SK-N-SH treated with all-trans-retinoic acid at 6 μM for 48 hours (cell line): ENCODE results near the gene GNA12.

ENCODE experiments used
- ATAC-seq: fragments of 200-7000 bp; cut with Tn5 transposase; 3 replicates; pipeline ENCODE4 v1.9.1; 2020; ENCODE audit warnings: mild to moderate bottlenecking, moderate library complexity
- BACH2 ChIP-seq: fragments of 250-450 bp; sonication (Bioruptor Pico); IDR thresholded peaks from 2 replicates; pipeline ENCODE4 v1.9.0; 2021; ENCODE audit warnings: mild to moderate bottlenecking, borderline replicate concordance
- CSDC2 ChIP-seq: fragments of 250-450 bp; sonication (Bioruptor Pico); IDR thresholded peaks from 2 replicates; pipeline ENCODE4 v1.5.0; 2020; ENCODE audit warnings: mild to moderate bottlenecking, moderate library complexity
- ESRRG ChIP-seq: fragments of 250-450 bp; sonication (Bioruptor Pico); IDR thresholded peaks from 2 replicates; pipeline ENCODE4 v1.6.1; 2021; ENCODE audit warnings: mild to moderate bottlenecking
- GLIS3 ChIP-seq: fragments of 250-450 bp; sonication (Bioruptor Pico); IDR thresholded peaks from 2 replicates; pipeline ENCODE4 v1.5.0; 2020; ENCODE audit warnings: mild to moderate bottlenecking, moderate library complexity
- ISL1 ChIP-seq: fragments of 250-450 bp; sonication (Bioruptor Pico); IDR thresholded peaks from 2 replicates; pipeline ENCODE4 v2.1.2; 2022; ENCODE audit warnings: mild to moderate bottlenecking, moderate library complexity
- OSR1 ChIP-seq: fragments of 250-450 bp; sonication (Bioruptor Pico); IDR thresholded peaks from 2 replicates; pipeline ENCODE4 v1.8.0; 2022; ENCODE audit warnings: moderate library complexity, mild to moderate bottlenecking, inconsistent platforms
- PPARA ChIP-seq: fragments of 250-450 bp; sonication (Bioruptor Pico); IDR thresholded peaks from 2 replicates; pipeline ENCODE4 v1.5.0; 2020; ENCODE audit warnings: mild to moderate bottlenecking, borderline replicate concordance
- RARB ChIP-seq: fragments of 250-450 bp; sonication (Bioruptor Pico); IDR thresholded peaks from 2 replicates; pipeline ENCODE4 v1.8.0; 2021; ENCODE audit warnings: mild to moderate bottlenecking, moderate library complexity
- SNAI2 ChIP-seq: fragments of 250-450 bp; sonication (Bioruptor Pico); IDR thresholded peaks from 2 replicates; pipeline ENCODE4 v1.5.0; 2020; ENCODE audit warnings: mild to moderate bottlenecking, moderate library complexity
- TCF4 ChIP-seq: fragments of 250-450 bp; sonication (Bioruptor Pico); IDR thresholded peaks from 2 replicates; pipeline ENCODE4 v1.8.0; 2021; ENCODE audit warnings: mild to moderate bottlenecking, moderate library complexity, borderline replicate concordance
- TOX ChIP-seq: fragments of 250-450 bp; sonication (Bioruptor Pico); IDR thresholded peaks from 2 replicates; pipeline ENCODE4 v1.8.0; 2021; ENCODE audit warnings: mild to moderate bottlenecking, moderate library complexity, borderline replicate concordance
- ZC3H10 ChIP-seq: fragments of 250-450 bp; sonication (Bioruptor Pico); IDR thresholded peaks from 2 replicates; pipeline ENCODE4 v1.5.1; 2021; ENCODE audit warnings: mild to moderate bottlenecking, moderate library complexity
- ZFP3 ChIP-seq: fragments of 250-450 bp; sonication (Bioruptor Pico); IDR thresholded peaks from 2 replicates; pipeline ENCODE4 v1.5.0; 2020; ENCODE audit warnings: mild to moderate bottlenecking, moderate library complexity
- ZFP30 ChIP-seq: fragments of 450-650 bp; formaldehyde crosslinking; IDR thresholded peaks from 2 replicates; pipeline ENCODE4 v1.5.0; 2022; ENCODE audit warnings: mild to moderate bottlenecking, moderate library complexity
- ZNF565 ChIP-seq: fragments of 450-650 bp; formaldehyde crosslinking; conservative IDR thresholded peaks from 2 replicates; pipeline ENCODE4 v1.5.0; 2020; ENCODE audit warnings: low read depth, mild to moderate bottlenecking, moderate library complexity
- ZNF70 ChIP-seq: fragments of 450-650 bp; formaldehyde crosslinking; IDR thresholded peaks from 2 replicates; pipeline ENCODE4 v1.5.0; 2020; ENCODE audit warnings: mild to moderate bottlenecking, moderate library complexity
- ZNF8 ChIP-seq: fragments of 450-650 bp; formaldehyde crosslinking; IDR thresholded peaks from 2 replicates; pipeline ENCODE4 v1.5.0; 2020; ENCODE audit warnings: mild to moderate bottlenecking, moderate library complexity
- TF ChIP-seq, protein P1 (sequence below): fragments of 250-450 bp; sonication (Bioruptor Pico); IDR thresholded peaks from 2 replicates; pipeline ENCODE4 v1.5.1; 2020; ENCODE audit warnings: low read depth, mild to moderate bottlenecking, moderate library complexity
- TF ChIP-seq, protein P2 (sequence below): fragments of 250-450 bp; sonication (Bioruptor Pico); IDR thresholded peaks from 2 replicates; pipeline ENCODE4 v1.8.0; 2021; ENCODE audit warnings: low read depth, mild to moderate bottlenecking, moderate library complexity, borderline replicate concordance
- TF ChIP-seq, protein P3 (sequence below): fragments of 250-450 bp; sonication (Bioruptor Pico); IDR thresholded peaks from 2 replicates; pipeline ENCODE4 v1.5.0; 2020; ENCODE audit warnings: mild to moderate bottlenecking, moderate library complexity

Gene GNA12

DNA sequence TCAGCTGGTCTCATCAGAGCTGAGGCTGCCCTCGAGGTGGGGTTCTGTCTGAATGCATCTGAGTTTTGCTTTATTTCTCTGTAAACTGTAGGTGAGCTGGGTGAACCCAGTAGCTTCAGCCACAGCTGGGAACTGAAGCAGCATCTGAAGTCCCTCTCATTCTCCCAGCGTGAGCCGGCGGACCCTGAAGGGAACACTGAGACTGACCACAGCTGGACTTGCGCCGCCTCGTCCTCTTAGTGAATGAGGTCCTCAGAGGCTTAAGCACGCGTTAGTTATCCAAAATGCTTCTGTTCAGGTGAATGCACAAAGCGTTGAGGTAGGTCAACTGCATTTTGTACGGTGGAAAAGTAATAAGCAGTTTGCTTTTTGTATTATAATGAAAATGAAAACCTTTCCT is 79.5 kb downstream of the GNA12 start (continued):
- TF ChIP-seq TOX (CRISPR knock-in tag) = no peak
- TF ChIP-seq PPARA = no peak
- no peak for TF ChIP-seq RARB

DNA sequence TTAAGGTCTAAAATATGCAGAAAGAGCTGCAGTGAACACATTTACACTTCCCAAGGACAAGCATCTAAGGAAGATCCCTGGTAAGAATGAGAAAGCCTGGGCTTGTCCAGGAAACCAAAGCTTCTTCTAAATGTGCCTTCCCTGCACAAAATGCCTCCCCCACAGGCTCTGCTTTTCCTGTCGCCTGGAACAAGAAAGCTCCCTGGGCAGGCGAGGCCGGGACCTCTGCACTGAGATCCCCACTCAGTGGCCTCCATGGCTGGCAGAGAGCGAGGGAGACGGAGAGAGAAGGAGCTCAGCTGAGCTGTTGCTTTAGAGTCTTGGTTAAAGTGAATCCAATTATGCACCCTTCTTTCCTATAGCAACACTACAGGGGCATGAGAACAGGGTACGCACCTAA is 80.5 kb downstream of the GNA12 start:
- no peak for ATAC-seq
- TF ChIP-seq TCF4 (CRISPR knock-in tag) (no peak), ZNF70 (CRISPR knock-in tag) (no peak), OSR1 (CRISPR knock-in tag) (no peak), ISL1 (CRISPR knock-in tag) (no peak), ESRRG (no peak), ZFP30 (no peak), ZC3H10 (CRISPR knock-in tag) (no peak)
- TF ChIP-seq, protein P1, sequence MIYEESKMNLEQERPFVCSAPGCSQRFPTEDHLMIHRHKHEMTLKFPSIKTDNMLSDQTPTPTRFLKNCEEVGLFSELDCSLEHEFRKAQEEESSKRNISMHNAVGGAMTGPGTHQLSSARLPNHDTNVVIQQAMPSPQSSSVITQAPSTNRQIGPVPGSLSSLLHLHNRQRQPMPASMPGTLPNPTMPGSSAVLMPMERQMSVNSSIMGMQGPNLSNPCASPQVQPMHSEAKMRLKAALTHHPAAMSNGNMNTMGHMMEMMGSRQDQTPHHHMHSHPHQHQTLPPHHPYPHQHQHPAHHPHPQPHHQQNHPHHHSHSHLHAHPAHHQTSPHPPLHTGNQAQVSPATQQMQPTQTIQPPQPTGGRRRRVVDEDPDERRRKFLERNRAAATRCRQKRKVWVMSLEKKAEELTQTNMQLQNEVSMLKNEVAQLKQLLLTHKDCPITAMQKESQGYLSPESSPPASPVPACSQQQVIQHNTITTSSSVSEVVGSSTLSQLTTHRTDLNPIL (CRISPR knock-in tag) = no peak

DNA sequence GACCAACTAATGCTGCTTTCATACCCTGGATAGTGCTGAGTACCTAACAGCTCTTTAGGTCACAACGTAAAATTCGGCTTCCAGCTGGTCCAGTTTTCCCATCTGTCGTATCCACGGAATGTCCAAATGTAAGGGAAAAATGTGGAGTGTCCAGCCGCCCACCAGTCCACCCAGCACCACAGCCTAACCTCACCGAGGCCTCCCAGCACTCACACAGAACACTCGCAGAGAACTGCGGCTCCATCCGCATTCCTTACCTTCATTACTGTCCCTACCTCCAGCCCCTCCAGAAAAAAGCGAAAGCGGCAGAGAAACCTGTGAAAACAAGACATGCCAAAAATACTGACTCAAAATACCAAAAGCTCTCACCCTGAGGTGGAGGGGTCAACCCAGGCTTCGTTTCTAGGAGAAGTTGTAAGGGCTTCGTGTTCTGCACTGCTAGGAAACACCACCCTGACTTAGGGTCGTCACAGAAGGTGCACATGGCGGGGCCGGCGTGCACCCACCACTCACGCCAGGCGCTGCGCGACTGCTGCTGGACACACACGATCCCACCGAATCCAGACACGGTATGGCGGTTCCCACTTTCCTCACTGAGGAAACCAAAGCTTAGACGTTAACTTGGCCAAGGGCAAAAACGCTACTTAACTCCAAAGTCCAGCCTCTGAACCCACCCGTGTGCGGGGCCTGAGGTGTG is 82.2 kb downstream of the GNA12 start:
- ATAC-seq = no peak
- no peak for TF ChIP-seq ISL1 (CRISPR knock-in tag)
- no peak for TF ChIP-seq ESRRG
- no peak for TF ChIP-seq SNAI2 (CRISPR knock-in tag)
- no peak for TF ChIP-seq ZNF8 (CRISPR knock-in tag)
- no peak for TF ChIP-seq BACH2 (CRISPR knock-in tag)

DNA sequence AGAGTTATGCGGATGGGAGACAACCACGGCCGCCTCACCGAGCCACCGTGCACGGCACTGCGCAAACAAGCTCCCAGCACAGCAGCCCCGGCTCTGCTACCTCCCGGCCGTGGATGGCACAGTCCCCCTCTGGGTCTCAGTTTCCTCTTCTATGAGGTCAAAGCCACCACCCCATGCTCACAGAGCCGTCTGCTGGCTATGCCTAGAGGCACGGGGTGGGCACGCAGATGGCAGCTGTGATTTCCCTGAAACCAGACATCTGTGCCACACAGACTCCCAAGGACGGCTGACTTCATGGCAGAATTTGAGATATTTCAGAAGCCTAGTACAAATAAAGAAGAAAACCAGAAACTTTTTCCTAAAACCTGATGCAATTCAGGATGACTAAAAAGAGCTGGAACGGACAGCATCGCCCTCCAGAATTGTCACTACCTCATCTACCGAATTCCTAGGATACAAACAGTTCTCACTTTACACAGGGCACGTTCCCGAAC is 82.9 kb downstream of the GNA12 start:
- no peak for ATAC-seq
- TF ChIP-seq RARB (no peak), ZFP30 (no peak), TCF4 (CRISPR knock-in tag) (no peak), GLIS3 (CRISPR knock-in tag) (no peak), ESRRG (no peak), BACH2 (CRISPR knock-in tag) (no peak), OSR1 (CRISPR knock-in tag) (no peak), ISL1 (CRISPR knock-in tag) (no peak), ZFP3 (CRISPR knock-in tag) (no peak), CSDC2 (CRISPR knock-in tag) (no peak)
- TF ChIP-seq, protein P2, sequence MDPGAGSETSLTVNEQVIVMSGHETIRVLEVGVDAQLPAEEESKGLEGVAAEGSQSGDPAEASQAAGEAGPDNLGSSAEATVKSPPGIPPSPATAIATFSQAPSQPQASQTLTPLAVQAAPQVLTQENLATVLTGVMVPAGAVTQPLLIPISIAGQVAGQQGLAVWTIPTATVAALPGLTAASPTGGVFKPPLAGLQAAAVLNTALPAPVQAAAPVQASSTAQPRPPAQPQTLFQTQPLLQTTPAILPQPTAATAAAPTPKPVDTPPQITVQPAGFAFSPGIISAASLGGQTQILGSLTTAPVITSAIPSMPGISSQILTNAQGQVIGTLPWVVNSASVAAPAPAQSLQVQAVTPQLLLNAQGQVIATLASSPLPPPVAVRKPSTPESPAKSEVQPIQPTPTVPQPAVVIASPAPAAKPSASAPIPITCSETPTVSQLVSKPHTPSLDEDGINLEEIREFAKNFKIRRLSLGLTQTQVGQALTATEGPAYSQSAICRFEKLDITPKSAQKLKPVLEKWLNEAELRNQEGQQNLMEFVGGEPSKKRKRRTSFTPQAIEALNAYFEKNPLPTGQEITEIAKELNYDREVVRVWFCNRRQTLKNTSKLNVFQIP (CRISPR knock-in tag) = no peak
- TF ChIP-seq, protein P3, sequence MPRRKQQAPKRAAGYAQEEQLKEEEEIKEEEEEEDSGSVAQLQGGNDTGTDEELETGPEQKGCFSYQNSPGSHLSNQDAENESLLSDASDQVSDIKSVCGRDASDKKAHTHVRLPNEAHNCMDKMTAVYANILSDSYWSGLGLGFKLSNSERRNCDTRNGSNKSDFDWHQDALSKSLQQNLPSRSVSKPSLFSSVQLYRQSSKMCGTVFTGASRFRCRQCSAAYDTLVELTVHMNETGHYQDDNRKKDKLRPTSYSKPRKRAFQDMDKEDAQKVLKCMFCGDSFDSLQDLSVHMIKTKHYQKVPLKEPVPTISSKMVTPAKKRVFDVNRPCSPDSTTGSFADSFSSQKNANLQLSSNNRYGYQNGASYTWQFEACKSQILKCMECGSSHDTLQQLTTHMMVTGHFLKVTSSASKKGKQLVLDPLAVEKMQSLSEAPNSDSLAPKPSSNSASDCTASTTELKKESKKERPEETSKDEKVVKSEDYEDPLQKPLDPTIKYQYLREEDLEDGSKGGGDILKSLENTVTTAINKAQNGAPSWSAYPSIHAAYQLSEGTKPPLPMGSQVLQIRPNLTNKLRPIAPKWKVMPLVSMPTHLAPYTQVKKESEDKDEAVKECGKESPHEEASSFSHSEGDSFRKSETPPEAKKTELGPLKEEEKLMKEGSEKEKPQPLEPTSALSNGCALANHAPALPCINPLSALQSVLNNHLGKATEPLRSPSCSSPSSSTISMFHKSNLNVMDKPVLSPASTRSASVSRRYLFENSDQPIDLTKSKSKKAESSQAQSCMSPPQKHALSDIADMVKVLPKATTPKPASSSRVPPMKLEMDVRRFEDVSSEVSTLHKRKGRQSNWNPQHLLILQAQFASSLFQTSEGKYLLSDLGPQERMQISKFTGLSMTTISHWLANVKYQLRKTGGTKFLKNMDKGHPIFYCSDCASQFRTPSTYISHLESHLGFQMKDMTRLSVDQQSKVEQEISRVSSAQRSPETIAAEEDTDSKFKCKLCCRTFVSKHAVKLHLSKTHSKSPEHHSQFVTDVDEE (CRISPR knock-in tag) = no peak

DNA sequence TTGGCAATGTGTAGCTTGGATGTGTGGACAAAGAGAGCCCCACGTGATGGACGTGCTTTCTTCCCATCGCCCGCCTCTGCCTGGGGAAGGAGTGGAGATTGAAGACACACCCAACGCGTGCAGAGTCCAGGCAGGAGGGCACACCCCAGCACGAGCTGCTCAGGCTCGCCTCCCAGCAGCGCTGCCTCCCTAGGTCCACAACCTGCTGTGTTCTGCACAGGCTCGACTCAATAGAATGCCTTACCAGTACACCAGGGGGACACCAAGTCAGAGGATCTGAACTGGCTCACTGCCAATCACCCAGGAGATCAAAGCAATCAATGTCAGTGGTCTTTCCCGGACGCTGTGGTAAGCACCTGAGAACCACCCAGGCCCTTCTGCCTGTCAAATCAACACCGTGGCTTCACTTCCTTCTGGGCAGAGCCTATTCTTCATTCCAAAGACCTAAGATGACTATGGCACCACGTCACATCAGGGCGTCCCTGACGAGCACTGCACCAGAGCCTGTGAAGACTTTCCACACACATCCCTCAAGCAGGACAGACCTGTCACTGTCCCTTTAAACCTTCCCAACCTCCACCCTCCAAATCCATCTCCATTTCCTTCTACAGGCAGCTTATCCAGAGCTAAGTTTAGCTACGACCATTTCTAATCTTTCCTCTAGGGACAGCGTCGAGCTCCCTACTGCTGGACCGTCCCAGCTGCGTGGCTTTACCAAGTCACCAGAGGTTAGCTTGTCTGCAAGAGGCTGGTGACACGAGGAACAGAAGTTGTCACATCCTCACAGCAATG is 83.8 kb downstream of the GNA12 start:
- ATAC-seq = peak; percentile 51
- TF ChIP-seq ZNF565 (CRISPR knock-in tag) = no peak
- TF ChIP-seq, protein P3 (CRISPR knock-in tag) = 0 out of 2 replicates have a peak, but pooled peaks have one; percentile 31
- no peak for TF ChIP-seq GLIS3 (CRISPR knock-in tag)
- TF ChIP-seq, all 23 proteins: peak for 1
